Erythroblast (primary cell): ENCODE results near the gene SOX6.

Experiments
- GATA1 ChIP-seq: IDR thresholded peaks from 2 replicates; pipeline ENCODE4 v1.6.1; 2011; ENCODE audit warnings: low read depth, mild to moderate bottlenecking, control low read depth, low read length, moderate library complexity
- POLR2A ChIP-seq: IDR thresholded peaks from 2 replicates; pipeline ENCODE4 v1.6.1; 2011; ENCODE audit warnings: mild to moderate bottlenecking, low read length

- TF ChIP-seq POLR2A (no peak), GATA1 (no peak)
Observed at GRCh38 chr11:16126362-16126761, 230.0 kb downstream of the SOX6 start.
